Activated naive CD8-positive, alpha-beta T cell treated with anti-CD3 and anti-CD28 coated beads for 36 hours (primary cell): ENCODE measurements around the gene MTPN. TPM values are rescaled to one million over a fixed set of nuclear protein-coding genes. Genes with fewer than 3 reads are reported as not detected.

Experiments used
- DNase-seq: peaks from one replicate; pipeline ENCODE4 v3.0.0; 2021
- H3K27ac Mint-ChIP-seq: one replicate; pipeline ENCODE4 v1.8.0; 2022; ENCODE audit warnings: mild to moderate bottlenecking, moderate library complexity, mixed read lengths
- H3K27me3 Mint-ChIP-seq: one replicate; pipeline ENCODE4 v1.8.0; 2022; ENCODE audit warnings: mild to moderate bottlenecking, mixed read lengths
- H3K36me3 Mint-ChIP-seq: one replicate; pipeline ENCODE4 v1.8.0; 2021; ENCODE audit warnings: mild to moderate bottlenecking, mixed read lengths
- H3K4me1 Mint-ChIP-seq: one replicate; pipeline ENCODE4 v1.8.0; 2021; ENCODE audit warnings: mixed read lengths
- H3K4me3 Mint-ChIP-seq: one replicate; pipeline ENCODE4 v1.8.0; 2022; ENCODE audit warnings: mild to moderate bottlenecking, moderate library complexity, mixed read lengths
- H3K9me3 Mint-ChIP-seq: one replicate; pipeline ENCODE4 v1.8.0; 2022; ENCODE audit warnings: mixed read lengths
- total RNA-seq, 2 experiments: library from RNA; stranded (reverse); gene quantifications; one replicate each; pipeline ENCODE4 v1.2.3, GENCODE V29; 2021

MTPN gene
- total RNA-seq, 2 experiments from 2014 or later = 136 to 139 TPM

DNA sequence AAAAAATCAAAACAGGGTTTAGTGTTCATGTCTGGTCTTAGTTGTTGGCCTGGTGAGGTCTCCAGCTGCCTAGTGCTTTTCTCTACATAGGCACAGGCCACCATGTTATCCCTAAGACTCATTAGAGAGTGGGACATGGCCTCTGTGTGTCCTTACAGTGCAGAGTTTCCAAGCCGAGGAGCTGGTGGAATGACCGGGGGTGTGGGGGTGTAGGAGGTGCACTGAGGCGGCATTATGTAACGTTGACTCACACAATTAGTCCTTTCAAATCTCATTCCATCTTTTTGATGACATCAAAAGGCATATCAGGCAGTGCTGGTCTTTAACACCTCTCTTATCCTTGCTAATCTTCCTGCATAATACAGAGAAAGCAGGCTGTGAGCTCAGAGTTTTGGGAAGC lies 71.3 kb downstream of the MTPN start:
- Mint-ChIP-seq H3K36me3 (no peaks in the 10 kb centered on the region), H3K9me3 (no peaks in the 10 kb centered on the region), H3K27ac (no peak overlapping the region), H3K27me3 (no peaks in the 10 kb centered on the region), H3K4me3 (no peak overlapping the region), H3K4me1 (no peaks in the 10 kb centered on the region)
- no peak for DNase-seq

DNA sequence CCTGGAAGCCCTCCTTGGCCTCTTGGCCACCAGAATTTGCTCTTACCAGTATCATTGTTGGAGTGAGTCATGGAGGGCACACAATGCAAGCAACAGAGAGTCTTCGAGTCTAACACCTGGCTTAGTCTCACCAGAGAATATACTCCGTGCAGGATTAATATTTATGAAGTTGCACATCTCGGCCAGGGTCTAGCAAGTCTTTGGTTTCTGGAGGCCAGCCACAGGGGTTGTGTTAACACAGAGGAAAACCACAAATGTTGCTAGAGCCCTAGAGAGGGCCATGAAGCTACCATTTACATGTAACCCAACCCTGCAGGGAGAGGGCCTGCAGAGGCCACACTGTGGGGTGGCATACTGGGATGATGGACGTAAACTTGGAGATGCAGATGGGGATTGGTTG lies 71.8 kb downstream of the MTPN start:
- no peaks in the 10 kb centered on the region for H3K4me1 Mint-ChIP-seq
- H3K9me3 Mint-ChIP-seq = no peaks in the 10 kb centered on the region
- H3K4me3 Mint-ChIP-seq = no peak overlapping the region
- no peak overlapping the region for H3K27ac Mint-ChIP-seq
- no peak for DNase-seq
- H3K36me3 Mint-ChIP-seq = no peaks in the 10 kb centered on the region
- no peaks in the 10 kb centered on the region for H3K27me3 Mint-ChIP-seq

DNA sequence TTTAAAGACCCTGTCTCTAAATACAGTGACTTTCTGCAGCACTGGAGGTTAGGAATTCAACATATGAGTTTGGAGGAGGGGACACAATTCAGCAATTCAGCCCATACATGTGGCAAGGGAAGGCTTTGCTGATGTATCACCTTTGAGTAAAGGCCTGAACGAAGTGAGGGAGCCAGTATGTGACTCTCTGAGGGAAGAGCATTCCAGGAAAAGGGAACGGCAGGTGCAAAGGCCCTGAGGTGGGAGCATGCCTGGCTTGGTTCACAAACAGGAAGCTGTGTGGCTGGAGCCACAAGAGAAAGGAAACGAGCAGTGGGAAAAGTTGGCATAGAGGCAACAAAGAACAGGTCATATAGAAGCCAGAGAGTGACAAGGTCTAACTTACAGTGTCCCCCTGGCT lies 72.9 kb downstream of the MTPN start:
- H3K36me3 Mint-ChIP-seq = no peaks in the 10 kb centered on the region
- no peaks in the 10 kb centered on the region for H3K9me3 Mint-ChIP-seq
- H3K27me3 Mint-ChIP-seq = no peaks in the 10 kb centered on the region
- H3K27ac Mint-ChIP-seq = no peak overlapping the region
- no peak overlapping the region for H3K4me3 Mint-ChIP-seq
- no peak for DNase-seq
- H3K4me1 Mint-ChIP-seq = no peaks in the 10 kb centered on the region

DNA sequence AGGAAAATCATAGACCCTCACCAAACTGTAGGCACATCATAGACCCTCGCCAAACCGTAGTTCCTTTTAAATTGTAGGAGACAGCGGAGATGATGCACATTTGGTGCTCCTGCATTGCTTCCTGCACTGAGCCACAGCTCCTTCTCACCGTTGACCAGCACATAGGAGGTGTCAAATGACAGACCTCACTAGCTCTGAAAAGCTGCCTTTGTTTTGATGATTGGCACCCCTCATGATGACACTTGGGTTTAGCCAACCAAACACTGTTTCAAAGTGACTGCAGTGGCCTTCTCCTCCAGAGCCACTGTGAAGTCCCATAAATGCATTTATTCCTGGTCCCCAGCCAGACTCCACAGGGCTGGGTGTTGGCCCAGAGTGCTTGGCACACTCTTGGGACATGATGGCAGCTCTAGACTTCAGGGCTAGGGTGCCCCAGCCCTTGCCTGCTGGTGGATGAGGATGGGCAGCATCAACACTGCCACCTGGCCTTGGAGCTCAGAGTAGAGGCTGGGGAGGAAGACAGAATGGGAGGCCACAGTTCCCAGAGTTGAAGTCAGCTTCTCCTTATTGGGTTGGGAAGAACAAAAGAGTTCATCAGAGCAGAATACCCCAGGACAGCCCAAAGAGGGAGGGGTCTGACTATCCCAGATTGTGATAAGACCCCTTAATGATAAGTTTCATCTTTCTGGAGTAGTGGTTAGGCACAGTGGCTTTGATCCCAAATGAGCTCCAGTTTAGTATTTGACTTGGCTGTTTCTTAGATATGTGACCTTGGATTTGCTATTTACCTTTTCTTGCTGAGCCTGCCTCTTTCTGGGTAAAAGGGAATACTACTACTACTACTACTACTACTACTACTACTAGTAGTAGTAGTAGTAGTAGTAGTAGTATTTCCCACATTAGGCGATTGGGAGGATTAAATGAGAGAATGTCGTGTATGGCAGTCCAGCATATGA lies 75.3 kb downstream of the MTPN start:
- no peak overlapping the region for H3K27ac Mint-ChIP-seq
- H3K27me3 Mint-ChIP-seq = no peaks in the 10 kb centered on the region
- H3K4me3 Mint-ChIP-seq = no peak overlapping the region
- H3K36me3 Mint-ChIP-seq = no peaks in the 10 kb centered on the region
- no peaks in the 10 kb centered on the region for H3K4me1 Mint-ChIP-seq
- DNase-seq = no peak
- H3K9me3 Mint-ChIP-seq = no peaks in the 10 kb centered on the region

DNA sequence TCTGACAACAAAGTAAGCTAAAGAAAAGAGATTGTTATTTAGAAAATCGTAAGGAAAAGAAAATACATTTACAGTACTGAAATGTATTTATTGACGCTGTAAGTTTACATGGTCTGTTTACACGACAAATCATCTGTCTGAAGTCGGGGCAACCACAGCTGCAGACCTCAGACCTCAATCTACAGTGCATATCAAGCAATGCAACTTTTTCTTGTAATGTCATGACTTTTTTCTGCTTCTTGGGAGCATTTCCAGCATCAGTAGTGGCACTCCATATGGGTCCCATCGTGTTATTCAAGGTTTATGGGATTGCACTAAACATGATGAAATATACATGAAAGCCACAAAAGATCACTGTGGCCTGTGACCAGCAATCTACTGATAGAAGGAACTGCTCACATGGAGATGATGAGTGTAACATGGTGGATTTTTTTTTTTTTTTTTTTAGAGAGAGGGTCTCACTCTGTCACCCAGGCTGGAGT lies 77.1 kb downstream of the MTPN start:
- Mint-ChIP-seq H3K36me3 (no peaks in the 10 kb centered on the region), H3K4me3 (no peak overlapping the region), H3K9me3 (no peaks in the 10 kb centered on the region), H3K27ac (no peak overlapping the region), H3K4me1 (no peaks in the 10 kb centered on the region), H3K27me3 (no peaks in the 10 kb centered on the region)
- no peak for DNase-seq

DNA sequence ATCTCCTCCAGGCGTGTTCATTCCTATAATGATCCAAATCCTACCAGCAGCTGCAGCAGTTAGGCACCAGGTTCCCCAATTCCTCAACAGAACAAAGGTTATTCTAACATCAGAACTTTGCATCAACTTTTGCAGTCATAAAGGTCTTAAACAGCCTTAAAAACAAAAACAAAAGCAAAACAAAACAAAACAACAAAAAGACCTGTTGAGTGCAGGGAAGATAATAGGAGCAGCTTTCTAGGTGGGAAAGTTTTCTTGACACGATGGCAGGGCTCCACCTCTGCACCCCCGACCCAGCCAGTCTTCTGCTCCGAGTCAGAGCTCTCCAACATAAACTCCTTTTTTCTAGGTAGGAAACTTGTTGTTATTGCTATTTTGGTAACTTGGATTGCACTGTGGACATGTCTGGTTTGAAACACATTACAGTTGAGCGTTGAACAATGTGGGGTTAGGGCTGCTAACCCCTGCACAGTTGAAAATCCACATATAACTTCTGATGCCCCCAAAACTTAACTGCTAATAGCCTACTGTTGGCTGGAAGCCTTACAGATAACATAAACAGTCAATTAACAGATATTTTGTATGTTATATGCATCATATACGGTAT lies 77.6 kb downstream of the MTPN start:
- Mint-ChIP-seq H3K4me1 (no peaks in the 10 kb centered on the region), H3K27ac (no peak overlapping the region), H3K4me3 (no peak overlapping the region), H3K27me3 (no peaks in the 10 kb centered on the region), H3K9me3 (no peaks in the 10 kb centered on the region), H3K36me3 (no peaks in the 10 kb centered on the region)
- no peak for DNase-seq

DNA sequence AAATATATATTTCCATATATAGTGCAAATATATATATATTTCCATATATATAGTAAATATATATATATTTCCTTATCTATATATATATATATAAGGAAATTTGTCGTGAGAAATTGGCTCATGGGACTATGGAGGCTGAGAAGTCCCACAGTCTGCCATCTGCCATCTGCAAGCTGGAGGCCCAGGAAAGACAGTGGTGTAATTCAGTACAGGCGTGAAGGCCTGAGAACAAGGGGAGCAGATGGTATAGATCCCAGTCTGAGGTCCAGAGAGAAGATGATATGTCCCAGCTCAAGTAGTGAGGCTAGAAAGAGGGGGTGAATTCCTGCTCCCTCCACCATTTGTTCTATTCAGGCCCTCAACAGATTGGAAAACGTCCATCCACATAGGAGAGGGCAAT lies 78.9 kb downstream of the MTPN start:
- Mint-ChIP-seq H3K27ac (no peak overlapping the region), H3K9me3 (no peaks in the 10 kb centered on the region), H3K36me3 (no peaks in the 10 kb centered on the region), H3K4me1 (no peaks in the 10 kb centered on the region), H3K4me3 (no peak overlapping the region), H3K27me3 (no peaks in the 10 kb centered on the region)
- DNase-seq = no peak

DNA sequence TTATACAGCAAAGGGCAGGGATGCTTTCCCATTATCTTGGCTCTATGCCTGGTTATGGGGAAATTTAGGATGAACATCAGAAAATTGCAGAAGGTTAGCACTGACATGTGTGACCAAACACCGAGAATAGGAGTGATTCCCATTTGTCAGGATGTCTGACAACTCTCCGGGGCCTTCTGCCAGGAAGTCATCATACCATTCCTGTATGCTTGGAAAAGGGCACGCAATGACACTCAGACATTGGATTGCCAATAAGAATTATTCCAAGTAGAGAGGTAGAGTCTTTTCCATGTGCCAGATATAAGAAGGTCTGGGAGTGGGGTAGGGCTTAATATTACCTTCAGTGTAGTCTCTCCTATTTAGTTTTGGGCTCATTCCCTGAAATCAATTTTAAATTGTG lies 82.3 kb downstream of the MTPN start:
- no peaks in the 10 kb centered on the region for H3K27me3 Mint-ChIP-seq
- H3K4me3 Mint-ChIP-seq = no peak overlapping the region
- H3K27ac Mint-ChIP-seq = no peak overlapping the region
- H3K9me3 Mint-ChIP-seq = no peaks in the 10 kb centered on the region
- H3K4me1 Mint-ChIP-seq = no peaks in the 10 kb centered on the region
- no peaks in the 10 kb centered on the region for H3K36me3 Mint-ChIP-seq
- DNase-seq = no peak

DNA sequence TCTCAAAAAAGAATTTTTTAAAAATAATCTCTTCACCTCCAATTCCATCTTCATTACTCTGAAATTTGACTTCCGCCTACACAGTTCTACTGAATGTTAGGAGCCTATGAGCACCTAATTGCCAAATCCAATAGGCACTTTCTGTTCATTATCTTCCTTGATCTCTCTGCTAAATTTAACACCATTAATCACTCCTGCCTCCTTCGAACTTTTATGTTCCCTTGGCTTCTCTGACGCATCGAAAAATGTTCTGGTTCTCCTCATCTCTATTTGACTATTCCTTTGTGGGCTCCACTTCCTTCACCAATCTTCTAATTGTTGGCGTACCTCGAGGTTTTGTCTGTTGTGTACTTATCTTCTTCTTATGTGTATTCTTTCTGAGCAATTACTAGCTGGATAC lies 87.3 kb downstream of the MTPN start:
- Mint-ChIP-seq H3K27ac (no peak overlapping the region), H3K36me3 (no peaks in the 10 kb centered on the region), H3K4me1 (no peaks in the 10 kb centered on the region), H3K9me3 (no peaks in the 10 kb centered on the region), H3K4me3 (no peak overlapping the region), H3K27me3 (no peaks in the 10 kb centered on the region)
- no peak for DNase-seq

DNA sequence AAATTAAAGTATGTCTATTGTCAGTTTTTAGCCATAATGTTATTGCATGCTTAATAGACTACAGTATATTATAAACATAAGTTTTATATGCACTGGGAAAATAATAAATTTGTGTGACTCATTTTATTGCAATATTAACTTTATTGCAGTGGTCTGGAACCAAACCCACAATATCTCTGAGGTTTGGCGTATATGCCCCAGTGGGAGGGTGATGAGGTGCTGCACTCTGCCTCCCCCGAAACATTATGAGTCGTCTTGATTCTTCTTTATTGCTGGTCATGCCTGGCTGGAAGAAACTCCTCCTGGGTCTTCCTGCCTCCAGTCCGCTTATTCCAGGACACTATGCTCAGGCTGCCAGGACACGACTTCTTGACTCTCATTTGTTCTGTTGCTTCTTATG lies 88.4 kb downstream of the MTPN start:
- Mint-ChIP-seq H3K36me3 (no peaks in the 10 kb centered on the region), H3K27me3 (no peaks in the 10 kb centered on the region), H3K27ac (no peak overlapping the region), H3K9me3 (no peaks in the 10 kb centered on the region), H3K4me3 (no peak overlapping the region), H3K4me1 (no peaks in the 10 kb centered on the region)
- DNase-seq = no peak

DNA sequence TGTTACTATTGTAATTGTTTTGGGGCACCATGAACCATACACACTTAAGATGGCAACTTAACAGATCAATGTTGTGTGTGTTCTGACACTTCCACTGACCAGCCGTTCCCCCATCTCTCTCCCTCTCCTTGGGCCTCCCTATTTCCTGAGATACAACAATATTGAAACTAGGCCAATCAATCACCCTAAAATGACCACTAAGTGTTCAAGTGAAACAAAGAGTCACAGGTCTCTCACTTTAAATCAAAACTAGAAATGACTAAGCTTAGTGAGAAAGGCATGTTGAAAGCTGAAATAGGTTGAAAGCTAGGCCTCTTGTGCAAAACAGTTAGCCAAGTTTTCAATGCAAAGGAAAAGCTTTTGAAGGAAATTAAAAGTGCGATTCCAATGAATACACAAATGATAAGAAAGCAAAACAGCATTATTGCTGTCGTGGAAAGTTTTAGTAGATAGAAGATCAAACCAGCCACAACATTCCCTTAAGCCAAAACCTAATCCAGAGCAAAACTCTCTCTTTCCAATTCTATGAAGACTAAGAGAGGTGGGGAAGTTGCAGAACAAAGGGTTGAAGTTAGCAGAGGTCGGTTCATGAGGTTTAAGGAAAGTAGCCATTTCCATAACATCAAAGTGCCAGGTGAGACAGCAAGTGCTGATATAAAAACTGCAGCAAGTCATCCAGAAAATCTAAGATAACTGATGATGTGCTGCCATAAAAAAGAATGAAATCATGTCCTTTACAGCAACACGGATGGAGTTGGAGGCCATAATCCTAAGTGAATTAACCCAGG lies 90.6 kb downstream of the MTPN start:
- Mint-ChIP-seq H3K36me3 (no peaks in the 10 kb centered on the region), H3K9me3 (no peaks in the 10 kb centered on the region), H3K27ac (no peak overlapping the region), H3K27me3 (no peaks in the 10 kb centered on the region), H3K4me3 (no peak overlapping the region), H3K4me1 (no peaks in the 10 kb centered on the region)
- no peak for DNase-seq

DNA sequence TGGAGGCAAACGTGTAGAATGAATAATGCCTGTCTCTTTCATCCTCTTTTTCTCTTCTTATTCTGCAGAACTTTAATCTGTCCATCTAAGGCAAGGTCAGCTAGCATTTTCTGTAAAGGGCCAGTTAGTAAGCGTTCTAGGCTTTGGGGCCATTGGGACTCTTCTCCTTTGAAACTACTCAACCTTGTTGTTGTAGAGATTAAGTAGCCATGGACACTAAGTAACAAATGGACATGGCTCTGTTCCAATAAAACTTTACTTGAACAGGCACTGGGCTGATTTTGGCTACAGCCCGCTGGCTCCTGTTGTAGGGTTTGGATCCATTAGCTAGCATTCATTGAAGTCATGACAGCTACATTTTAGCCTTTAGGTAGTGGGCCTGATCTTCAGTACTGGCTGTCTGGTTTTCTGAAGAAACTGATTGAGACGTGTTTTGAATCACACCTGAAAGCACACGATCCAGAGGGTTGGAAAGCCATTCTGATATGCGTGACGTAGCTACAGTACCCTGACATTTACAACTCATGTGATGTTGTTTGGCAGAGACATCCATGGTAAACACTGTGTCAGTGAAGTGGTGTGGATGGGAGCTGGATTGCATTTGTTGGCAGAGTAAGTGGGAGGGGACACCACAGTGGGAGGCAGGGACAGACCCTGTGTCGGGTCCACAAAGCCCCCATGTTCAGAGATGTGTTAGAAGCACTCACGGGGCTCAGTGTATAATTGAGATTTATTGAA lies 92.5 kb downstream of the MTPN start:
- Mint-ChIP-seq H3K36me3 (no peaks in the 10 kb centered on the region), H3K9me3 (no peaks in the 10 kb centered on the region), H3K27me3 (no peaks in the 10 kb centered on the region), H3K4me3 (no peak overlapping the region), H3K4me1 (no peaks in the 10 kb centered on the region), H3K27ac (no peak overlapping the region)
- DNase-seq = no peak

DNA sequence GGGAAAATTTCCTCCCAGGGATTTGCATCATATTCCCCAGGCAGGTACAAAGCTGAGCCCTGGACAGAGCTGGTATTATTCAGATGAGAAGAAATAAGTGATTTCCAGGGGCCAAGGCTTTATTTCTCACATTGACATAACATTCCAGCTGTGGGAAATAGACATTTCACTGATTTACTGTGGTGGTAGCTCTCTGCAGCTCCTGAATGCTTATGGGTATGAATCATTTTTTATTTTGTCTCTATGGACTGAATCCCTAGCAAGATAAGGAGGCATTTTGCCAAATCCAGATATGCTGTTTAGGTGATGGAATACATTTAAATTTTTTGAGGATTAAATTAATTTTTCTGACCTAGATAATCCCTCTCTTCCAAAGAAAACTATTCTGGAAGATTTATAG lies 97.9 kb downstream of the MTPN start:
- H3K36me3 Mint-ChIP-seq = no peaks in the 10 kb centered on the region
- H3K27me3 Mint-ChIP-seq = no peaks in the 10 kb centered on the region
- peaks cover under 1% of the 10 kb centered on the region for H3K9me3 Mint-ChIP-seq

DNA sequence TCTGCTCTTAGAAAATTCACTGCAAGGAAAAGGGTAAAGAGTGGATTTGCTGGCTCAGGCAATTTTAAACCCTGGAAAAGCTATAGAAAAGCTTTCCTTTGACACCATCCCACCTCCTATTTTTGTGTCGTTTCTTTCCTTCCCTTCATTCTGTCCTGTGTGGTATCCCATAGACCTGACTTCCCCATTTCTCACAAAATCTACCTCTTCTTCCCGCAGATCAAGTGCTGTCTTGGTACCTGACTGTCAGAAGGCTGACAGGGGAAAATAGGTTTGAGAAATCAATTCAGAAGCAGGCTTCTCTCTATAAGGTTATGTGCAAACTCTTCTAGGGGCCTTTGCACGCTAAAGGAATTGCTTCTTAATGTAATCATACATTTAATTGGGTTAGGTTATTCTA lies 98.9 kb downstream of the MTPN start:
- no peaks in the 10 kb centered on the region for H3K4me1 Mint-ChIP-seq
- no peak for DNase-seq
- H3K9me3 Mint-ChIP-seq = peaks cover 6% of the 10 kb centered on the region
- H3K36me3 Mint-ChIP-seq = no peaks in the 10 kb centered on the region
- H3K27me3 Mint-ChIP-seq = no peaks in the 10 kb centered on the region
- H3K27ac Mint-ChIP-seq = no peak overlapping the region
- no peak overlapping the region for H3K4me3 Mint-ChIP-seq

More for the DNA sequence above, 97.9 kb downstream of the MTPN start:
- no peak for DNase-seq
- no peak overlapping the region for H3K4me3 Mint-ChIP-seq
- H3K4me1 Mint-ChIP-seq = no peaks in the 10 kb centered on the region
- no peak overlapping the region for H3K27ac Mint-ChIP-seq

DNA sequence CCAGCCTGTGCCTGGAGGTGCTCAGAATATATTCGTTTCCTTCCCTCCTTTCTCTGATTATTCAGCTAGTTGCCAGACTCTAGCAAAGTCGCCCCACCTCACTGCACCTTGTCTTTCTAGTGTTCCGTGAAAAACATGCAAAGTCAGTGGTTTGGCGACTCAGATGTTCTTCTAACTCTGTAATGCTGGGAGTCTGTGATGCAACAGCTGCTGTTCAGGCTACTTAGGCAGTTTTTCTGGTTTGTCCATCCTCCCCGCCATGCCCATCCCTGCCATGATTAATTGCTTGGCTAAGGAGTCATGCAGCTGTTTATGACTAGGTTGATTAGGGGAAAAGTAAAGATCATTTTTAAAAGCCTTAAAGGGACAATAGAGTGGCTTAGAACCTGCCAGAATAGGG lies 99.4 kb downstream of the MTPN start:
- Mint-ChIP-seq H3K4me3 (no peak overlapping the region), H3K4me1 (no peaks in the 10 kb centered on the region), H3K27me3 (no peaks in the 10 kb centered on the region), H3K36me3 (no peaks in the 10 kb centered on the region), H3K9me3 (peaks cover 6% of the 10 kb centered on the region), H3K27ac (no peak overlapping the region)
- DNase-seq = no peak
